K562 (cell line): ENCODE results near the gene KCNH2. TPM values are rescaled to one million over a fixed set of nuclear protein-coding genes. Genes with fewer than 3 reads are reported as not detected.

Experiments
- ATF6 ChIP-seq: sonication (generic); formaldehyde crosslinking; IDR thresholded peaks from 2 replicates; pipeline ENCODE4 v1.4.0; 2020; ENCODE audit warnings: mild to moderate bottlenecking, missing genetic modification reagents
- CHD1 ChIP-seq: fragments of 200-600 bp; sonication (generic); IDR thresholded peaks from one replicate; pipeline ENCODE4 v1.6.1; 2012; ENCODE audit warnings: mild to moderate bottlenecking, moderate library complexity, low read length, inconsistent platforms
- CREM ChIP-seq: IDR thresholded peaks from 2 replicates; pipeline ENCODE4 v1.6.1; 2014; ENCODE audit warnings: antibody characterized with exemption, low read depth
- E2F8 ChIP-seq: fragments of 450-650 bp; IDR thresholded peaks from 2 replicates; pipeline ENCODE4 v1.7.1; 2018; ENCODE audit warnings: mild to moderate bottlenecking, low read depth; ENCODE audit not compliant: partially characterized antibody
- ELF1 ChIP-seq: fragments of 200-800 bp; sonication (Bioruptor generic); IDR thresholded peaks from 2 replicates; pipeline ENCODE4 v1.6.1; 2016; ENCODE audit warnings: missing genetic modification characterization, missing compliant biosample characterization
- ESRRB ChIP-seq: fragments of 250-450 bp; sonication (Bioruptor Pico); IDR thresholded peaks from 2 replicates; pipeline ENCODE4 v1.5.0; 2020; ENCODE audit warnings: mild to moderate bottlenecking, moderate library complexity, borderline replicate concordance
- GTF2E2 ChIP-seq: fragments of 200-800 bp; sonication (Bioruptor generic); IDR thresholded peaks from 2 replicates; pipeline ENCODE4 v1.6.1; 2016; ENCODE audit warnings: missing genetic modification characterization, missing compliant biosample characterization
- HNRNPUL1 ChIP-seq: fragments of 200-400 bp; formaldehyde crosslinking; IDR thresholded peaks from 2 replicates; pipeline ENCODE4 v1.6.1; 2017; ENCODE audit warnings: low read length
- POLR2H ChIP-seq: IDR thresholded peaks from 2 replicates; pipeline ENCODE4 v1.6.1; 2016; ENCODE audit warnings: missing genetic modification characterization, low read depth, mild to moderate bottlenecking, control low read depth, missing compliant biosample characterization, moderate library complexity
- RBBP5 ChIP-seq: fragments of 200-600 bp; sonication (generic); IDR thresholded peaks from 2 replicates; pipeline ENCODE4 v1.6.1; 2012; ENCODE audit warnings: borderline replicate concordance, mild to moderate bottlenecking, low read length, control low read depth, inconsistent platforms; ENCODE audit not compliant: insufficient read depth, poor library complexity, severe bottlenecking
- RBFOX2 ChIP-seq: fragments of 200-400 bp; formaldehyde crosslinking; IDR thresholded peaks from 2 replicates; pipeline ENCODE4 v1.6.1; 2017; ENCODE audit warnings: low read depth, mild to moderate bottlenecking, low read length, moderate library complexity
- RBM34 ChIP-seq: fragments of 200-400 bp; formaldehyde crosslinking; IDR thresholded peaks from 2 replicates; pipeline ENCODE4 v1.6.1; 2018; ENCODE audit warnings: low read length, borderline replicate concordance; ENCODE audit not compliant: insufficient read depth
- RERE ChIP-seq: sonication (generic); formaldehyde crosslinking; IDR thresholded peaks from 2 replicates; pipeline ENCODE4 v1.8.0; 2023; ENCODE audit warnings: missing genetic modification reagents, mild to moderate bottlenecking, borderline replicate concordance
- SRF ChIP-seq, 2 experiments: fragments of 250-450, 450-650 bp in 1 of 2; sonication (Bioruptor Pico) in 1 of 2; sonication (generic) in 1 of 2; formaldehyde crosslinking; IDR thresholded peaks; 2 replicates each; pipeline versions ENCODE4 v1.5.0 to v1.5.1; 2020 to 2022; ENCODE audit warnings: mild to moderate bottlenecking in 1 of 2, missing genetic modification reagents in 1 of 2
- ZBTB17 ChIP-seq: fragments of 450-650 bp; formaldehyde crosslinking; IDR thresholded peaks from 2 replicates; pipeline ENCODE4 v1.4.0; 2020; ENCODE audit warnings: mild to moderate bottlenecking
- ZNF764 ChIP-seq: fragments of 250-450 bp; sonication (Bioruptor Pico); IDR thresholded peaks from 2 replicates; pipeline ENCODE4 v1.4.0; 2020; ENCODE audit warnings: low read depth, mild to moderate bottlenecking, moderate library complexity
- polyA plus RNA-seq, 8 experiments: library from polyadenylated mRNA; depleted of rRNA in 4 of 8; stranded (reverse) in 5 of 8; unstranded in 3 of 8; fragments of >200 nt; fragmentation: Nextera tagmentation in 2 of 8; fragmentation: Illumina TruSeq in 1 of 8; extraction: Ambion mirVana in 2 of 8; extraction: Trizol in 1 of 8; gene quantifications; 2 replicates each; pipeline versions ENCODE4 v1.2.1 to v1.2.3, GENCODE V29; 2011 to 2014; ENCODE audit warnings: inconsistent platforms in 1 of 8, missing spikeins in 1 of 8
- total RNA-seq, 7 experiments: library from RNA; depleted of rRNA in 6 of 7; stranded (reverse); fragments of >200 nt in 6 of 7; fragmentation: Illumina TruSeq in 2 of 7; extraction: Trizol in 2 of 7; gene quantifications; 2 replicates each; pipeline versions ENCODE4 v1.2.1 to v1.2.3, GENCODE V29; 2011 to 2021; ENCODE audit warnings: low replicate concordance in 1 of 7

The KCNH2 gene
- total and polyA plus RNA-seq, 9 of the 15 experiments (the other 6 are each of a cell fraction or from before 2014, with no cell fraction given): 18.1 to 368 (median 218) TPM

- TF ChIP-seq ZBTB17 (peak; percentile 70; the same call in 1 of the 2 replicates), ELF1 (no peak), E2F8 (no peak), POLR2H (tag) (no peak), RERE (CRISPR knock-in tag) (no peak), GTF2E2 (tag) (peak; percentile 72; the same call in 1 of the 2 replicates), CHD1 (no peak), RBM34 (no peak), RBBP5 (peak; percentile 32), ESRRB (no peak), ATF6 (no peak), SRF (CRISPR knock-in tag; IDR thresholded peaks at IDR 0.05) (no peak; a peak in 1 of 4 replicates), CREM (no peak; the same call in 1 of the 2 replicates), HNRNPUL1 (no peak), RBFOX2 (peak; percentile 74), ZNF764 (no peak)
These were observed 15.3 kb downstream of the KCNH2 start (continued) for GRCh38 chr7:150962553-150963399.
